Urothelium cell line (cell line): ENCODE results near the gene PKNOX2.

ENCODE experiments used
- DNase-seq: peaks from one replicate; pipeline ENCODE4 v3.0.0; 2011; ENCODE audit warnings: low spot score, mixed read lengths
- FAIRE-seq: peaks from 2 replicates; lab custom pipeline; 2011; peaks lifted over from hg19 to GRCh38; lab: Jason Lieb, UNC

The PKNOX2 gene

GRCh38 chr11:125401235-125401634 is 236.7 kb downstream of the PKNOX2 start:
- FAIRE-seq (no peak), DNase-seq (no peak)

GRCh38 chr11:125401746-125402145 is 237.2 kb downstream of the PKNOX2 start:
- DNase-seq (no peak), FAIRE-seq (no peak)

GRCh38 chr11:125402435-125402834 is 237.9 kb downstream of the PKNOX2 start:
- no peak for FAIRE-seq
- no peak for DNase-seq

DNA sequence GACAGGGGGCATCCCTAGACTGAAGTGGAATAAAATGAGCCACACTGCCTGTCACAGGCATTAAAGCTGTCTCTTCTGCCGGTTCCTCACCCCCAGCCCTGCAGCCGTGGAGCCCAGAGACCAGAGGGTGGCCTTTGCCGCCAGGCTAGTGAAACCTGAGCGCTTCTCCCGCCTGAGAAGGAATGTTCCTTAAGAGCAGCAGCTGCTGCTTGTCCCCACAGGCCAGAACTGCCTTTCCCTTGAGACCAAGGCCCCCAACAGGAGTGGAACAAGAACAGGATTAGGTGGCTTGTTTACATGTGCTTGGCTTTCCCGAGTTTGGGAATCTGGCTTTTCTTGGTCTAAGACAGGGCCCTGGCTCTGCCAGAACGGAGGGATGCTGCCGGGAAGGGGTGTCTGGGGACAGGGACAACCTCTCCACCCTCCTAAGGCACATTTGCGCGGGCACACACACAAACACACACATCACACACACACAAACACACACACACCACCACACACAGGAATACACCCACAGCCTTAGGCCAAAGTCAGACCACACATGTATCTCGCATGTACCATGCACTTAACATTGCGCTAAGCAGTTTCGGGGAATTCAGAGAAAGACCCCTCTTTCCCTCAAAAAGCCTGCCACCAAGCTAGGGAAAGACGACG is 239.7 kb downstream of the PKNOX2 start:
- no peak for DNase-seq
- no peak for FAIRE-seq

GRCh38 chr11:125404811-125405790 is 240.6 kb downstream of the PKNOX2 start:
- FAIRE-seq (peak; percentile 23), DNase-seq (peak; percentile 76)

DNA sequence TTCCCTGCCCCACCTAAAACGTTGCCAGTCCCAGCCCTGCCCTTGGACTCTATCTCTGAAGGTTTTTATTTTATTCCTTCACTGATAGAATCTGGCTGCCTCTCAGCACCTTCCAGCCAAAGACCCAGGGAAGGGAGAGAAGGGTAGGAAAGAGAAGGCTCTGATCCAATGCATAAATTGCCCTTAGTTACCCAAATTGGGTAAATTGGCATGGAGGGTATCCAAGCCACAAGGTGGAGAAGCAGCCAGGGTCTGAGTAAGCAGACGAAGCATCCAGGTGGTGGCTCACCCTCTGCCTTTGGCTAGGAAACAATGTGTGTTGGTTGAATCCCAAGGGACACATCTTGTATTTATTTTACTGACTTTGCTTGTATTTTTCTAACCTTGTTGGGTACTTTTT is 242.5 kb downstream of the PKNOX2 start:
- FAIRE-seq = no peak
- no peak for DNase-seq

- DNase-seq (no peak), FAIRE-seq (no peak)
These were observed 243.8 kb downstream of the PKNOX2 start for GRCh38 chr11:125408311-125408711.

DNA sequence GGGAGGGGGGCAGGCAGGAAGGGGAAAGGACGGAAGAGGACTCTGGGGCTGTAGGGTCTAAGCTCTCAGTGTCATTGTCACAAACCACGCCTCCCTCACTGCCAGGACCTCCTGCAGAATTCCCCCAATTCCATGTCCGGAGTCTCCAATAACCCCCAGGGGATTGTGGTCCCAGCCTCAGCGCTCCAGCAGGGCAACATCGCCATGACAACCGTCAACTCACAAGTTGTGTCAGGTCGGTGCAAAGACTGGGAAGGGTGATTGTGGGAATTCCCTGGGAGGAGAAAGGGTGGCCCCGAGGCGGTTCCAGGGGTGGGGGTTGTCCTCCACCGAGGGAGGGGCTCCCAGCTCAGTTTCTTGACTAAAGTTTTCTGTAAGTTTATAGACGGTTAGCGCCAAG is 245.5 kb downstream of the PKNOX2 start:
- DNase-seq (no peak), FAIRE-seq (no peak)

DNA sequence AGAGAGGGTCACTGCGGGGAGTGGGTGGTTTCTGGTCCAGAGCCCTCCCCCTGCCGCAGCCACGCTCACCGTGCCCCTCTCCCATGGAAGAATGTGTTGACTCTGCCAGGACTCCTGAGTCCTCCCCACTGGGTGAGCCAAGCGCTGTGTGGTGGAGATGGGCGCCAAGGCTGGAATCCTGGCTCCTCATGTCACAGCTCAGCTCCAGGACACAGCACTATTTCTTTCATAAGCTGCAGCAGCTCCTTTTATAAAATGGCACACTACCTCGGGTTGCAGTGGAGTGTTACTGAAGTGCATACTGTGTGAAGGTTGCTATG is 247.6 kb downstream of the PKNOX2 start:
- FAIRE-seq (no peak), DNase-seq (no peak)

DNA sequence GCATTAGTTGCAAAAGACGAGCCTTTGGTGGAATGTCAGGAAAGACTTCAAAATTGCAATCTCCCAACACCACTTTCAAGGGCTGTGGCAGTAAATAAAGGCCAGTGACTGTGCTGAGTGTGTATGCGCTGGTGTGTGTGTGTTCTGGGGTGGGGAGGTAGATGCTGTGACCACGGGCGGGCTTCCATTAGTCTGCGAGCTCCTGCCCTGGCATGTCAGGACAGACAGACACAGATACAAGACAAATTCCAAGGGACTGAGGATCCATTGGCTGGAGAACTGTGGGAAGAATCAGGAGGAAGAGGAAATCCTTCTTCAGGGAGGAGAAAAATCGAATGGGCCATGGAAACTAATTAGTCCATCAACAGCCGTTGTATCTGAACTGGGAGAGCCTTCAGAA is 248.0 kb downstream of the PKNOX2 start:
- DNase-seq (no peak), FAIRE-seq (no peak)

DNA sequence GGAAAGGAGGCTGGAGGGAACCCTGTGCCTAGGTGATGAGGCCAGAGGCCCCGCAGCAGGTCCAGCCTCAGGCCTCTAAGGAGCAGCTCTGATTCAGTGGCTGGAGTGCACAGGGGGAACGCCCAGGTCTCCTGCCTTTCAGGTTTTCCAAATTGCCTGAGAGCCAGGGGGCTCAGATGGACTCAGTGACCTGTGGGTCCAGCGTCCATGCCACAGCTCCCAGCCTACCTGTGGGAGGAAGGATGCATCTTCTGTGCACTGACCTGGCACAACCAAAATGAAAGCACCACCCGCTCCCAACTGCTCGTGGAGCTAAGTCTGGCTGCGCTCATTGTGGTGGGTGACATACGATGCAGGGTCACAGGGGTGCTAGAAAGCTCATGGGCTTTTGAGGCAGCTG is 248.7 kb downstream of the PKNOX2 start:
- no peak for FAIRE-seq
- no peak for DNase-seq

- DNase-seq (no peak), FAIRE-seq (no peak)
These were observed 249.6 kb downstream of the PKNOX2 start for GRCh38 chr11:125414121-125414520.

DNA sequence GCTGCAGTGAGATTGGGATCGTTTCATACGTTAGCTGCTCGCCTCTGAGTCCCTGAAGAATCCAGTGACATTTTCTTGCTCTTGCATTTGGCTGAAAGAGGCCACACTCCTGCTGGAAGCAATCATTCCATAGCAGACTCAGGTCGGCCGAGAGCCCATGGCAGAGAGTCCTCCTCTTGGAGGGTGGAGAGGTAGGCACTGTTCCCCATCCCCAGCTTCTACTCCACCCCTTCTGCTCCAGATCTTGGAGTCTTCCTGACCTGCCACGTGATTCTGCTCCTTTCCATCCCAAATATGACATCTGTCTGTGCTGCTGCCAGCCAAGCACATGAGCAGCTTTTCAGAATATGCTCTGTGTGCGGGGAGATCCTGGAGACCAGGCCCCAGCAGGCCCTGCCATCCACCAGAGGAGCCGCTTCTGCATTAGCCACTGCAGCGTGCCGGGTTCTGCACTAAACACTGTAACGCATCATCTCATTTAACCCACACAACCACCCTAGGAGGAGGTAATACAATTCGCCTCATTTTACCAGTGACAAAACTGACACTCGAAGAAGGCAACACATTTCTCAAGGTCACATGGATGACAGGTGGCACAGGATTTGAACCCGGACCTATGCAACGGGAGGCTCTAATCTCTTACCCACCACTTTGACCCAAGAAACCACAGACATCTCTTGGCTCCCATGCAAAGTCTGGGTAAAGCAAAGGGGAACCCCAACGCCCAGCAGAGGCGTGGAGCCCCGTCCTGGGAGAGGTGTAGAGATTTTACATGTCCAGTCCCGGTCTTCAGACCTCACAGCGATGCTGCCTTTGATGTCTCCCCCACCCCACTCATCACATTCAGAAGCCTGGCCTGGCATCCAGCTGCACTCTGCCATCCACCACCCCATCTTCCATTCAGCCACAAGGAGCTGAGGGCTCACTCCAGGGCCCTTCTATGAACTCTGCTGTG is 252.7 kb downstream of the PKNOX2 start:
- DNase-seq = no peak

GRCh38 chr11:125418396-125418795 is 253.8 kb downstream of the PKNOX2 start:
- FAIRE-seq (no peak), DNase-seq (no peak)

More for the DNA sequence above, 252.7 kb downstream of the PKNOX2 start:
- FAIRE-seq = no peak

DNA sequence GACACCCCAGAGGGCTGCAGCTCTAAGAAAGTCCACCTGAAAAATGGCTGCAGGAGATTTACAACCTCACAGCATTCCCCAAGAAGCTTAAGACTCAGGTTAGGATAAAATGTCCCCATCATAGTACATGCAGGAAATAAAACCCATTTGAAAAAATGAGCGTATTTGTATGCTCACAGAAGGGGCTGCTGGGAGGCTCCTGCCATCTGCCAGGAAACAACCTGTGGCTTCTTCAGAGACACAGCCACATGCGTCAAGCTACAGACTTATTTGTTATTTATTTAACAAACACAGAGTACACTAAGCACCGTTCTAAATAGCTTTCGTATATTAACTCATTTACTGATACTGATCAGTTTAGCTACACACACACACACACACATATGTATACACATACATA is 258.1 kb downstream of the PKNOX2 start:
- FAIRE-seq (no peak), DNase-seq (no peak)

DNA sequence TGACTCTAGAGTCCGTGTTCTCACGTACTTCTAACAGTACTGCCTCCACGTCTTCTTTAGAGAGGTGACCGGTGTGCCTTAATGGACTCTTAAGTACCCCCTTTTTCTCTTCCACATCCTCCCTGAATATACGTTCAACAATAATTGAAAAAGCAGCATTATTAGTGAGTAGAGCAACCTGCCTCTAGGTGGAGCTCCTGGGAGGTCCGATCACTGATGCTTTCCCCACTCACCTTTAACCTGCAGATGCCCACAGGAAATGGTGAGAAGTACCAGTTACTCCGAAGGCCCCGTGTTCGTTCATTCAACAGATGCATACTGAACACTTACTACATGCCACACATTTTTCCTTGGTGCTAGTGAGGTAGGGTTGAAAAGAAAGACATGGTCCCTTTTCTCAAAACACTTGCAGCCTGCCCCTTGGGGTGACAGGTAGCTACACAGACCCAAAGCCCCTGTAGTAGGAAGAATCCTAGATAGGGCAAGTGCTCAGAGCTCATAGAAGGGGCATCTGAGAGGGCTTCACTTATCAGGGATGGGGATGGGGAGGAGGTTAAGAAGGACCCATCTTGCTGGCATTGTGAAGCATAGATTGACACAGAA is 258.8 kb downstream of the PKNOX2 start:
- peak; percentile 25 for DNase-seq
- FAIRE-seq = no peak

DNA sequence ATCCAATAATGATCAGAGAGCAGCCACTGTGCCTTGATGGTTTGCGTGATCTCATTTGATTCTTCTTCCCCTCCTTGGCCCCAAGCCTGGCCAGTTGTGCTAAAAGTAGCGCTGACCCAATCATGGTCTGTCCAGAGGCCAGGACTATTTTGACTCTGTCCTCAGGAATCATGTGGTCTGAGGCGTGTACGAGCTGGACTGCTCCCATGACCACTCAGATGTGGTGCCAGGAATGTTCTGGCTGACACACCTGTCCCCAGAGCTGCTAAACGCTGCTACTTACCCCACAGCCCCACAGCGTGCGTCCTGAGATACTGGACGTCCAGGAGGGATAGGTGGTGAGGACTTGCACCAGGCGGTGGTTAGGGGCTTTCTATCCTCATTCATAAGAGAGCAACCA is 261.1 kb downstream of the PKNOX2 start:
- FAIRE-seq (peak; percentile 9), DNase-seq (no peak)

DNA sequence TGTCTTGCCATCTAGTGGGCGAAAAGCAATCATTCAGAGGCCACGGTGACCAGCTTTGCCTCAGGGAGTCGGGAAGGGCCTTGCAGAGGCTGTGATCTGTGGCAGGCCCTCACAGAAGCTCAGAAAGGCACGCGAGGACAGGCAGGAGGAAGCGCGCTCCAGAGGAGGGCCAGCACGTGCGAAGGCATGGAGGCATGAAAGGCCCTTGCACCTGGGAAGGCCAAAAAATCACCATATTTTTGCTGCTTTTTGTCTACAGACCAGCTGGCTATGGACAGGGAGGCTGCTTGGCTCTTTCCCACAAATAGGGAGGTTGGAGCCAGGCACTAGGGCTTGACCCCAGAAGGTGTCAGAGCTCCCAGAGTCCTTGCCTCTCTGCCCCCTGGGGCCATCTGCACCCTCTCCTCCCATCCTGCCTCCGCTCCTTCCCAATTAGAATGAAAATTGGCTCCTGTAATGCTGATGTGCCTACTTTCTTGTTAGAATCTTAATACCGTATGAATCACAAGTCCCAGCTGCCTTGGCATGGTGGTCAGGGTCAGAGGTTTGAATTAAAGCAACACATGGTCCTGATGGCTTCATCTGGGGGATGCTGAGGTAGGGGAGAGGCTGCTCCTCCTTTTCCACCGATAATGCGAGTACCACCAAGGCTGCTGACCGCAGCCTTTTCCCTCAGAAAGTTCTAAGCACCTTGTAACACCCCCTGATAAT is 262.4 kb downstream of the PKNOX2 start:
- no peak for FAIRE-seq

GRCh38 chr11:125428486-125429173 is 264.1 kb downstream of the PKNOX2 start:
- FAIRE-seq (no peak), DNase-seq (no peak)

More for the DNA sequence above, 262.4 kb downstream of the PKNOX2 start:
- no peak for DNase-seq
